Myometrial cell (primary cell): ENCODE data around the gene EMB. TPM values are rescaled to one million over a fixed set of nuclear protein-coding genes. Genes with fewer than 3 reads are reported as not detected.

Experiments used
- total RNA-seq: library from RNA; depleted of rRNA; stranded (reverse); fragments of >200 nt; gene quantifications from 2 replicates; pipeline ENCODE4 v1.2.3, GENCODE V29; 2015

Gene EMB
- total RNA-seq: not detected in 2 replicates

GRCh38 chr5:50440651-50441492 is at the start of gene EMB:
Gene EMB, minus strand, starts transcription at chr5:50441288. Its CDS starts 137 bp downstream, at chr5:50441151.

Other genes with a start within 250 kb of the EMB start
- gene PARP8, start 225.3 kb upstream of the EMB start, total RNA-seq: 1.4 and 3.2 TPM in 2 replicates